ENCODE measurements around the gene L2HGDH. TPM values are rescaled to one million over a fixed set of nuclear protein-coding genes. Genes with fewer than 3 reads are reported as not detected.

L2HGDH gene
- total RNA-seq, 1 experiment from 2014 or later: 22.6 TPM

DNA sequence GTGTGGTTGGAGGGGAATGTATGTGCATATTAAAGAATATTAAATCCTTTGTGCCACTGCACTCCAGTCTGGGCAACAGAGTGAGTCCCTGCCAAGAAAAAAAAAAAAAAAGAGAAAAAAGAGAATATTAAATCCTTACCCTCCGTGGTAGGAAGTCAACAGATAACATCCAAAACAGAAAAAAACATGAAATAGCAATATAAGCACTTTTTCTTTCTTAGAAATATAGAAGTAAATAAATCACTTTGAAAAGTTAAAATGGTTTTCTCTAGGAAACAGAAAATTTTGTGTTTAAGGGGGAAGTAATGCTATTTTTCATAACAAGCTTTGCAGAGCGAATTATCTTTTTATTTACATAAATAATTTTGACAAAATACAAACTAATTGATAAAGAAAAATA, 98.2 kb downstream of the L2HGDH start:
- Histone ChIP-seq H3K27ac (ENCODE audit: insufficient read length, low read depth, low read length) (no peak overlapping the region), H3K56ac (ENCODE audit: insufficient read length, low read depth, low read length) (no peak overlapping the region), H3K79me1 (ENCODE audit: insufficient read depth, low read depth, low read length, poor library complexity, severe bottlenecking) (no peaks in the 10 kb centered on the region), H4K8ac (replicated peaks; ENCODE audit: insufficient read length, low read depth, low read length) (no peak overlapping the region), H3K9ac (ENCODE audit: extremely low read depth, insufficient read length, low read length) (no peak overlapping the region), H2BK5ac (ENCODE audit: insufficient read length, low read length) (no peak overlapping the region), H3K14ac (ENCODE audit: insufficient read depth, low read length) (no peak overlapping the region), H3K27me3 (ENCODE audit: insufficient read depth, low read length) (no peaks in the 10 kb centered on the region), H3K4ac (ENCODE audit: low read depth, low read length) (no peak overlapping the region), H4K91ac (ENCODE audit: insufficient read length, low read depth, low read length) (no peak overlapping the region), H2AK5ac (ENCODE audit: insufficient read length, low read length) (no peak overlapping the region), H2BK120ac (ENCODE audit: low read depth, low read length, poor library complexity, severe bottlenecking) (no peak overlapping the region), H3K9me3 (ENCODE audit: control insufficient read depth, low read depth, low read length) (no peaks in the 10 kb centered on the region), H3K79me2 (ENCODE audit: insufficient read depth, low read length) (no peaks in the 10 kb centered on the region), H2BK15ac (ENCODE audit: low read depth, low read length) (no peak overlapping the region), H3T11ph (ENCODE audit: low read length) (no peak overlapping the region), H2BK12ac (ENCODE audit: insufficient read length, low read depth, low read length) (no peak overlapping the region), H4K5ac (ENCODE audit: insufficient read length, low read depth, low read length) (no peak overlapping the region), H4K20me1 (ENCODE audit: control insufficient read depth, insufficient read depth, insufficient read length) (no peaks in the 10 kb centered on the region), H2BK20ac (ENCODE audit: low read depth, low read length, poor library complexity, severe bottlenecking) (no peak overlapping the region), H3K18ac (ENCODE audit: insufficient read length, low read depth, low read length) (no peak overlapping the region), H3K4me1 (ENCODE audit: insufficient read depth, low read length) (no peaks in the 10 kb centered on the region), H3K23me2 (ENCODE audit: insufficient read length, low read depth, low read length, poor library complexity, severe bottlenecking) (no peaks in the 10 kb centered on the region), H2AFZ (ENCODE audit: low read length) (no peak overlapping the region), H3K23ac (ENCODE audit: insufficient read length, low read depth, low read length) (no peak overlapping the region), H3K4me2 (ENCODE audit: insufficient read depth, insufficient read length, low read length) (no peak overlapping the region)
- DNase-seq: no peak
- no peak overlapping the region for H3K4me3 Mint-ChIP-seq
- H3K4me1 Mint-ChIP-seq: peaks cover 5 to 7% of the 10 kb centered on the region in 2 experiments; a peak in 3 of 4 replicates
- no peak overlapping the region for H3K27ac Mint-ChIP-seq
- no peak for TF ChIP-seq CTCF (conservative IDR thresholded peaks at IDR 0.05)
- no peaks in the 10 kb centered on the region for H3K36me3 Mint-ChIP-seq (ENCODE audit: insufficient read depth in 1 of 3, low read depth in 3 of 3)
- no peaks in the 10 kb centered on the region for H3K9me3 Mint-ChIP-seq
- no peaks in the 10 kb centered on the region for H3K27me3 Mint-ChIP-seq (ENCODE audit: low read depth)
- WGBS (ENCODE audit: extremely low coverage, insufficient read length, low lambda C conversion rate): no CpG with 5 or more reads among the region's 2 CpGs

Data from H9 (cell line).